GM23338 (cell line): ENCODE measurements around the gene TFEB. TPM values are rescaled to one million over a fixed set of nuclear protein-coding genes. Genes with fewer than 3 reads are reported as not detected.

ENCODE experiments used
- ATAC-seq: fragments of 200-7000 bp; cut with Tn5 transposase; 3 replicates; pipeline ENCODE4 v1.9.1; 2020
- DNase-seq: peaks from one replicate; pipeline ENCODE4 v3.0.0-alpha.2; 2015; ENCODE audit warnings: low spot score
- H2AFZ ChIP-seq: fragments of 200-600 bp; sonication (generic); 2 replicates; pipeline ENCODE4 v1.8.0; 2016; ENCODE audit warnings: antibody characterized with exemption, mild to moderate bottlenecking, moderate library complexity
- H3F3A ChIP-seq: fragments of 200-600 bp; sonication (generic); replicated peaks from 2 replicates; pipeline ENCODE4 v1.8.0; 2017; ENCODE audit warnings: antibody characterized with exemption, mixed run types, low read depth
- H3K27ac ChIP-seq: fragments of 200-600 bp; sonication (generic); 2 replicates; pipeline ENCODE4 v1.6.1; 2016; ENCODE audit warnings: low read depth
- H3K27me3 ChIP-seq: fragments of 200-600 bp; sonication (generic); 2 replicates; pipeline ENCODE4 v1.8.0; 2016; ENCODE audit warnings: mild to moderate bottlenecking, mixed run types, moderate library complexity; ENCODE audit not compliant: insufficient read depth
- H3K36me3 ChIP-seq: fragments of 200-600 bp; sonication (generic); 2 replicates; pipeline ENCODE4 v1.8.0; 2016; ENCODE audit warnings: mild to moderate bottlenecking; ENCODE audit not compliant: insufficient read depth
- H3K4me1 ChIP-seq: fragments of 200-600 bp; sonication (generic); 2 replicates; pipeline ENCODE4 v1.8.0; 2016; ENCODE audit warnings: mild to moderate bottlenecking, moderate library complexity; ENCODE audit not compliant: insufficient read depth
- H3K4me2 ChIP-seq: fragments of 200-600 bp; sonication (generic); 2 replicates; pipeline ENCODE4 v1.7.1; 2017; ENCODE audit warnings: mixed run types
- H3K4me3 ChIP-seq: fragments of 200-600 bp; sonication (generic); 2 replicates; pipeline ENCODE4 v1.6.1; 2016; ENCODE audit warnings: mixed run types
- H3K79me2 ChIP-seq: fragments of 200-600 bp; sonication (generic); replicated peaks from 2 replicates; pipeline ENCODE4 v1.8.0; 2017; ENCODE audit warnings: mild to moderate bottlenecking; ENCODE audit not compliant: insufficient read depth
- H3K9me2 ChIP-seq: fragments of 200-600 bp; sonication (generic); 2 replicates; pipeline ENCODE4 v1.8.0; 2017; ENCODE audit not compliant: insufficient read depth
- H4K20me1 ChIP-seq: fragments of 200-600 bp; sonication (generic); replicated peaks from 2 replicates; pipeline ENCODE4 v1.8.0; 2017; ENCODE audit warnings: mild to moderate bottlenecking; ENCODE audit not compliant: insufficient read depth
- H3K27ac Mint-ChIP-seq: 2 replicates; pipeline ENCODE4 v1.8.0; 2020; ENCODE audit warnings: inconsistent platforms, mild to moderate bottlenecking, moderate library complexity, mixed read lengths
- H3K27me3 Mint-ChIP-seq: 3 replicates; pipeline ENCODE4 v1.8.0; 2022; ENCODE audit warnings: low read depth, mild to moderate bottlenecking, moderate library complexity, mixed read lengths, inconsistent platforms; ENCODE audit not compliant: insufficient read depth, poor library complexity
- H3K36me3 Mint-ChIP-seq: 3 replicates; pipeline ENCODE4 v1.8.0; 2021; ENCODE audit warnings: low read depth, mild to moderate bottlenecking, inconsistent platforms, moderate library complexity, mixed read lengths
- H3K4me1 Mint-ChIP-seq: 3 replicates; pipeline ENCODE4 v1.8.0; 2020; ENCODE audit warnings: mild to moderate bottlenecking, inconsistent platforms, mixed read lengths
- H3K4me3 Mint-ChIP-seq: 3 replicates; pipeline ENCODE4 v1.8.0; 2021; ENCODE audit warnings: moderate library complexity, mild to moderate bottlenecking, inconsistent platforms, mixed read lengths
- H3K9me3 Mint-ChIP-seq: 3 replicates; pipeline ENCODE4 v1.8.0; 2020; ENCODE audit warnings: moderate library complexity, mild to moderate bottlenecking, inconsistent platforms, mixed read lengths
- CREB1 ChIP-seq: fragments of 250-450 bp; sonication (Bioruptor Pico); IDR thresholded peaks from 2 replicates; pipeline ENCODE4 v1.5.0; 2020; ENCODE audit warnings: low read depth, mild to moderate bottlenecking, moderate library complexity
- CTCF ChIP-seq, 2 experiments: fragments of 200-600 bp in 1 of 2; sonication (generic) in 1 of 2; conservative IDR thresholded peaks; 2 replicates each; pipeline versions ENCODE4 v1.5.1 to v1.6.1; 2016 to 2017; ENCODE audit warnings: antibody characterized with exemption in 2 of 2, low read depth in 2 of 2, mild to moderate bottlenecking in 2 of 2, moderate library complexity in 1 of 2
- ETS1 ChIP-seq: IDR thresholded peaks from 2 replicates; pipeline ENCODE4 v1.6.1; 2016; ENCODE audit warnings: antibody characterized with exemption
- EZH2 ChIP-seq: fragments of 200-600 bp; sonication (generic); IDR thresholded peaks from one replicate; pipeline ENCODE4 v1.8.0; 2017; ENCODE audit warnings: antibody characterized with exemption, mild to moderate bottlenecking, low read depth; ENCODE audit not compliant: unreplicated experiment
- EZH2phosphoT487 ChIP-seq: fragments of 200-600 bp; sonication (generic); IDR thresholded peaks from one replicate; pipeline ENCODE4 v1.8.1; 2018; ENCODE audit warnings: antibody characterized with exemption; ENCODE audit not compliant: unreplicated experiment
- JUNB ChIP-seq: IDR thresholded peaks from one replicate; pipeline ENCODE4 v1.6.1; 2016; ENCODE audit warnings: antibody characterized with exemption; ENCODE audit not compliant: unreplicated experiment
- NANOG ChIP-seq: IDR thresholded peaks from 2 replicates; pipeline ENCODE4 v1.6.1; 2016; ENCODE audit warnings: antibody characterized with exemption, borderline replicate concordance
- REST ChIP-seq: IDR thresholded peaks from one replicate; pipeline ENCODE4 v1.6.1; 2018; ENCODE audit warnings: antibody characterized with exemption; ENCODE audit not compliant: unreplicated experiment
- STAT1 ChIP-seq: IDR thresholded peaks from one replicate; pipeline ENCODE4 v1.6.1; 2016; ENCODE audit warnings: antibody characterized with exemption; ENCODE audit not compliant: unreplicated experiment
- ZNF114 ChIP-seq: fragments of 250-450 bp; sonication (Bioruptor Pico); IDR thresholded peaks from 2 replicates; pipeline ENCODE4 v1.5.0; 2020; ENCODE audit warnings: mild to moderate bottlenecking, moderate library complexity
- ZNF331 ChIP-seq: fragments of 250-450 bp; sonication (Bioruptor Pico); IDR thresholded peaks from 2 replicates; pipeline ENCODE4 v1.5.0; 2020; ENCODE audit warnings: low read depth, mild to moderate bottlenecking, moderate library complexity
- ZNF462 ChIP-seq: fragments of 250-450 bp; sonication (Bioruptor Pico); IDR thresholded peaks from 2 replicates; pipeline ENCODE4 v1.5.0; 2020; ENCODE audit warnings: mild to moderate bottlenecking, moderate library complexity
- polyA plus RNA-seq: library from polyadenylated mRNA; unstranded; fragments of >200 nt; fragmentation: Nextera tagmentation; extraction: Ambion mirVana; gene quantifications from 2 replicates; pipeline ENCODE4 v1.2.1, GENCODE V29; 2016
- total RNA-seq: library from RNA; depleted of rRNA; stranded (reverse); fragments of >200 nt; shearing (Covaris generic); gene quantifications from 2 replicates; pipeline ENCODE4 v1.2.3, GENCODE V29; 2014

The TFEB gene
- total and polyA plus RNA-seq, 2 experiments from 2014 or later: 1.3 to 4.3 TPM

- Histone ChIP-seq H4K20me1 (no peaks in the 10 kb centered on the region), H3K27me3 (no peaks in the 10 kb centered on the region), H3K4me3 (no peak overlapping the region), H3K36me3 (no peaks in the 10 kb centered on the region), H2AFZ (no peak overlapping the region), H3K4me1 (no peaks in the 10 kb centered on the region), H3F3A (no peaks in the 10 kb centered on the region), H3K27ac (no peak overlapping the region), H3K4me2 (no peak overlapping the region), H3K9me2 (no peaks in the 10 kb centered on the region), H3K79me2 (no peaks in the 10 kb centered on the region)
- H3K4me3 Mint-ChIP-seq: no peak overlapping the region
- no peak for TF ChIP-seq ZNF462 (CRISPR knock-in tag)
- TF ChIP-seq STAT1: no peak
- TF ChIP-seq CREB1 (CRISPR knock-in tag): no peak
- TF ChIP-seq EZH2phosphoT487: no peak
- no peak for TF ChIP-seq ETS1
- no peak for TF ChIP-seq JUNB
- TF ChIP-seq ZNF114 (CRISPR knock-in tag): no peak
- TF ChIP-seq CTCF (conservative IDR thresholded peaks at IDR 0.05; ENCODE audit: low read depth in 2 of 2): no peak
- no peak for TF ChIP-seq ZNF331 (CRISPR knock-in tag)
- no peak for TF ChIP-seq EZH2
- no peak for TF ChIP-seq REST
- no peak for TF ChIP-seq NANOG
- H3K4me1 Mint-ChIP-seq: peaks cover 9% of the 10 kb centered on the region; the same call in 2 of the 3 replicates
- no peaks in the 10 kb centered on the region for H3K9me3 Mint-ChIP-seq
- DNase-seq: no peak
- peaks cover under 1% of the 10 kb centered on the region for H3K27me3 Mint-ChIP-seq
- H3K27ac Mint-ChIP-seq: no peak overlapping the region
- no peaks in the 10 kb centered on the region for H3K36me3 Mint-ChIP-seq
- ATAC-seq: no peak
These were observed 22.2 kb downstream of the TFEB start for GRCh38 chr6:41713159-41713649.
